ENCODE results near the gene CRYGN. TPM values are rescaled to one million over a fixed set of nuclear protein-coding genes. Genes with fewer than 3 reads are reported as not detected.

Gene CRYGN
- total RNA-seq, 4 donors from 2014 or later: 0.73 to 2.9 (median 2.4) TPM; not detected in 1

DNA sequence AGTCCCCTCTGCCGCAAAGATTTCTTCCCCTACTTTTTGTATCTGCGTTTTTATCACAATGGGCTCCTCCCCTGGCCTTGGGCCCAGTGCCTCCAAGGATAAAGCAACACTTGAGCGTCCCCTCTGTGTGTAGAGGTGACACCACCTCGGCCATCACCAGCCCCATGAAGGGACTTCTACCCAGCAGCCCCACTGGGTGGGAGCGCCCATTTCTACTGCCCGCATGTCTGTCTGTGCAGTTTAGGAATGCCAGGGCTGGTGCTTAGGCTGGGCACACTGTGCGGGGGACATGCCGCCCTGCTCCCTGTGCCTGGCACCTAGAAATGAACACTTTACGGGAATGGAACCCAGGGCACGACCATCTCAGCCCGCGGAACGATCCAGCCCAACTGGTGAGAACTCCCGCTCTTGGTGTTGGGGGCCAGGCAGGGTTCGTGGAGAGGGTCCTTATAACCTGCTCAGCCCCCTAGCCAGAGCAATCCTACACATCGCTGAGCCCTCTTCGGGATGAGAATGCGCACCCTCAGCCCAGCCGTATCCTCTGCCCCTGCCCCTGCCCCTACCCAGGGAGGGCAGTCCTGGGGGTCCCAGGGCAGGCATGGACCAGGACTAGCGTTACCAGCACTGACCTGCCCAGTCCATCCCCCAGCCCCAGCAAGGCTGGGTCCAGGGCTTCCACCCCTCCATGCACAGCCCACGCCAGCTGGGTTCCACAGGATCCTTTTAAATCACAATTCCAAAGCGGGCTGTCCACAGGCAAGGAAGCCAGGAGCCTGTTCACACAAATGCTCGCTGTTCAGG lies 12.8 kb downstream of the CRYGN start:
- H3K4me1 ChIP-seq: peaks cover 19 to 26% of the 10 kb centered on the region in 2 donors
- no peak overlapping the region for H3K4me3 ChIP-seq
- H3K27ac ChIP-seq: peak overlapping the region; percentile 87 to 88

DNA sequence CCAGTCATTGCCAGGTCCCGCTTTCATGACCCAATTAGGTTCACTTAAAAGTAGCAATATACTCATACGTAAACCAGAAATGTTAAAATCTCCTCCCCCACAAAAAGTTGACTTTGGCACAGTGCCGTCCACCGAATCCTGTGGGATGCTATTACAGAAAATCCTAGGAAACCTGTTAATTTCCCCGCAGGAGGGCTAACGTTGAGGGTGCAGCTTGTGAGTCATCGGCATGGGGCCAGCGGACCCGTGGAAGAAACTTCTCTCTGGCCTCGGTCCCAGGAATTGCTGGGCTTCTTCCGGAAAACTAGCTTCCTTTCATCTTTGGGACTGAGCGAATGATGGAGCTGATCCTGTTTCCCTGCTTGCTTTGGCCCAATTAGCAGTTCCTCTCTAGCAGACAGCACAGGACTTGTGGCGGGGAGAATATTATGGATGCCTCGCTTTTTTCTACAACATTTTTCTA lies 13.5 kb downstream of the CRYGN start:
- no peaks in the 10 kb centered on the region for H3K27me3 ChIP-seq
- intact Hi-C loops (cut with DNase I; ENCODE audit: low total_unique reads): no loop called here
- H3K9me3 ChIP-seq: no peaks in the 10 kb centered on the region
- peak; percentile 93 to 95 for DNase-seq
- peak overlapping the region; percentile 87 to 88 for H3K27ac ChIP-seq
- no peaks in the 10 kb centered on the region for H3K36me3 ChIP-seq
- H3K4me1 ChIP-seq: peaks cover 19 to 26% of the 10 kb centered on the region in 2 donors
- no peak overlapping the region for H3K4me3 ChIP-seq
- TF ChIP-seq CTCF (IDR thresholded peaks at IDR 0.05): no peak
- TF ChIP-seq POLR2A (IDR thresholded peaks at IDR 0.05): no peak

More for the DNA sequence above, 12.8 kb downstream of the CRYGN start:
- Histone ChIP-seq H3K36me3 (no peaks in the 10 kb centered on the region), H3K9me3 (no peaks in the 10 kb centered on the region), H3K27me3 (no peaks in the 10 kb centered on the region)
- intact Hi-C loops (cut with DNase I; ENCODE audit: low total_unique reads): no loop called here
- TF ChIP-seq CTCF (IDR thresholded peaks at IDR 0.05) (no peak), POLR2A (IDR thresholded peaks at IDR 0.05) (no peak)
- DNase-seq: no peak

DNA sequence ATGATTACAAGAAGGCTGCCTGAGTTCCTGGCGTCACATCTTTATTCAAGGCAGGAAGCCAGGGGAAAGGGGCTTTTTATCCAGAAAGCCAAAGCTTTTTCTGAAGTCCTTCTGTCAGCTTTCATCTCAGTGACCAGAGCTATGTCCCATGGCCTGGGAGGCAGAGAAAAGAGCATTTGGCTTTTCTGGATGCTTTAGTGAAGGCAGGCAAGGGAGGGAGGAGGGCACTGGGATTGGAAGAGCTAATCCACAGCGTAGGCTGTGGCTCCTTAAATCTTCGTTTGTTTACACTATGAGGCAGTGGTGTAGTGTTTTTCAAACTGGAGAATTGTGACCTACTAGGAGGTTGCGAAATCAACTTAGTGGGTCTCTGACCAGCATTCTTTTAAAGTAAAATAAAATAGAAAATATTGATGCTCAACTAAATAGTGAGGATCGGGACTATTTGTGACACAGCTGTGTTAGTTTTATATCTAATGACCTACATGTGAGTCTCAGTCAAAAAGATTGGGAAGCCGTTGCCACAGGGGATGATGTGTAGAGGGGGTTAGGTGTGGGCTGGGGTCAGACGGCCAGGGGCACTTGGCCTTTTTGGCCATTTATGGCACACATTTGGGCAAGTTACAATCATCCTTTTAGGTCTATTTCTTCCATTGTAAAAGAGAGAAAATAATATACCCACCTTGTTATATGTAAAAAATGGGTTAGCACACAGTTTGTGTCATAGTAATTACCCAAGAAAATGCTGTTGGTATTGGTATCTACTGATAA lies 14.1 kb downstream of the CRYGN start:
- no peak for DNase-seq
- Histone ChIP-seq H3K27ac (peak overlapping the region; percentile 87 to 88), H3K27me3 (no peaks in the 10 kb centered on the region), H3K4me1 (peaks cover 19 to 26% of the 10 kb centered on the region in 2 donors), H3K4me3 (no peak overlapping the region), H3K9me3 (no peaks in the 10 kb centered on the region), H3K36me3 (no peaks in the 10 kb centered on the region)
- TF ChIP-seq CTCF (IDR thresholded peaks at IDR 0.05): no peak
- no peak for TF ChIP-seq POLR2A (IDR thresholded peaks at IDR 0.05)
- intact Hi-C loops (cut with DNase I; ENCODE audit: low total_unique reads): no loop called here

DNA sequence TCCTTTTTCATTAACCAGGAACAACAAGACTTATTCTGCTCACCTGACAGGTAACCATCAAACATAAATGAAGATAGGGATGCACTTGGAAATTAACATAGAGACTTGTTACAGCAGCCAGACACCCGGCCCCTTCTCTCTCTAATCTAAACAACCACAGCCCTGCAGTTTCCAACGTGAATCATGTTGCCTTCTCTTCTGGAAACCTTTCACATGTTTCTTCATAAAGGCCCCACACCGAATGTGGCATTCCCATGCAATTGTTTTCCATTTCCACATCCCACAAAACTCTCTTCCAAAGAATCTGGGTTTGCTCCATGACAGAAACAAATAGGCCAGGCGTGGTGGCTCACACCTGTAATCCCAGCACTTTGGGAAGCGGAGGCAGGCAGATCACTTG lies 15.1 kb downstream of the CRYGN start:
- Histone ChIP-seq H3K4me3 (no peak overlapping the region), H3K4me1 (peaks cover 13 to 26% of the 10 kb centered on the region in 2 donors), H3K27ac (peak overlapping the region; percentile 87 to 88), H3K9me3 (no peaks in the 10 kb centered on the region), H3K27me3 (no peaks in the 10 kb centered on the region), H3K36me3 (no peaks in the 10 kb centered on the region)
- intact Hi-C loops (cut with DNase I; ENCODE audit: low total_unique reads): no loop called here
- TF ChIP-seq CTCF (IDR thresholded peaks at IDR 0.05) (no peak), POLR2A (IDR thresholded peaks at IDR 0.05) (no peak)
- DNase-seq: no peak

DNA sequence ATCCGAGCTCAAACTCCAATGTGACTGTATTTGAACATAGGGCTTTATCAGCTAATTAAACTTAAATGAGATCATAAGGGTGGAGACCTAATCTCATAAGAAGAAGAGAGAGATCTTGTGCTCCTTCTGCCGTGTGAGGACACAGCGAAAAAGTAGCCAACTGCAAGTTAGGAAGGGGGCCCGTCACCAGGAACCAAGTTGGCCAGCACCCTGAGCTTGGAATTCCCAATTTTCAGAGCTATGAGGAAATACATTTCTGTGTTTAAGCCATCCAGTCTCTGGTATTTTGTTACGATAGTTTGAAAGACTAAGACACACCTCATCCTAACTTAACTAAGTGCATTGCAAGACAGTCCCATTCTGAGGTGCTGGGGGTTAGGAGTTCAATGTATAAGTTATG lies 16.0 kb downstream of the CRYGN start:
- DNase-seq: peak in 1 of 2 donors; percentile 8
- Histone ChIP-seq H3K27me3 (no peaks in the 10 kb centered on the region), H3K4me1 (peaks cover 9 to 18% of the 10 kb centered on the region in 2 donors), H3K27ac (no peak overlapping the region), H3K36me3 (no peaks in the 10 kb centered on the region), H3K9me3 (no peaks in the 10 kb centered on the region), H3K4me3 (no peak overlapping the region)
- TF ChIP-seq POLR2A (IDR thresholded peaks at IDR 0.05) (no peak), CTCF (IDR thresholded peaks at IDR 0.05) (no peak)
- intact Hi-C loops (cut with DNase I; ENCODE audit: low total_unique reads): no loop called here

Measured in uterus (tissue), 4 donors.